HepG2 (cell line): ENCODE results near the gene SRRM3. TPM values are rescaled to one million over a fixed set of nuclear protein-coding genes. Genes with fewer than 3 reads are reported as not detected.
"Not testable (repeated sequence)": the region's sequence is repeated elsewhere in the genome, so short reads cannot be mapped to it uniquely, and the experiment has no call there.

Experiments
- ATAC-seq: fragments of 200-7000 bp; cut with Tn5 transposase; 3 replicates; pipeline ENCODE4 v1.9.1; 2020; ENCODE audit warnings: mild to moderate bottlenecking, moderate library complexity
- BruUV-seq: library from RNA; stranded (reverse); fragments of 400-500 nt; replicated peaks from 2 replicates; lab custom pipeline; 2021; lab: Mats Ljungman, UMichigan
- CTCF ChIA-PET: fragments of 300-600 bp; formaldehyde crosslinking; extraction: SDS; loops from one replicate; lab custom pipeline; 2021; ENCODE audit warnings: low total read pairs, inconsistent platforms, low intra/inter-chr PET ratio; lab: Yijun Ruan, JAX
- POLR2A ChIA-PET: fragments of 350-600 bp; sonication (Branson Sonifier 250); formaldehyde crosslinking; loops from one replicate; lab custom pipeline; 2020; ENCODE audit warnings: antibody characterized with exemption, inconsistent platforms; lab: Yijun Ruan, JAX
- DNase-seq: peaks from one replicate; pipeline ENCODE4 v3.0.0-alpha.2; 2015; ENCODE audit warnings: low spot score
- FAIRE-seq: peaks from 3 replicates; lab custom pipeline; 2011; peaks lifted over from hg19 to GRCh38; lab: Jason Lieb, UNC
- H2AFZ ChIP-seq: one replicate; pipeline ENCODE4 v1.6.1; 2011; ENCODE audit warnings: low read length, inconsistent platforms
- H3K27ac ChIP-seq: fragments of 300-600 bp; 3 replicates; pipeline ENCODE4 v1.8.0; 2011; ENCODE audit warnings: mixed run types, mild to moderate bottlenecking, mixed read lengths, low read length, inconsistent platforms; ENCODE audit not compliant: insufficient read depth; ENCODE audit errors: extremely low read length
- H3K27me3 ChIP-seq, 2 experiments: fragments of 200-600 bp in 1 of 2; 2 replicates in 1 of 2; 3 replicates in 1 of 2; pipeline versions ENCODE4 v1.6.0 to v1.8.0; 2011; ENCODE audit warnings: low read length in 2 of 2, mild to moderate bottlenecking in 2 of 2, moderate library complexity in 2 of 2, inconsistent platforms in 1 of 2; ENCODE audit not compliant: insufficient read depth in 2 of 2, control insufficient read depth in 1 of 2
- H3K36me3 ChIP-seq, 2 experiments: fragments of 200-600 bp in 1 of 2; replicated peaks in 1 of 2; 2 replicates in 1 of 2; 3 replicates in 1 of 2; pipeline versions ENCODE4 v1.5.1 to v1.8.0; 2011; ENCODE audit warnings: low read length in 2 of 2, inconsistent platforms in 1 of 2; ENCODE audit not compliant: insufficient read depth in 2 of 2, control insufficient read depth in 1 of 2
- H3K4me1 ChIP-seq: 2 replicates; pipeline ENCODE4 v1.5.1; 2012; ENCODE audit warnings: low read length, inconsistent platforms; ENCODE audit not compliant: insufficient read depth
- H3K4me2 ChIP-seq: 2 replicates; pipeline ENCODE4 v1.6.0; 2011; ENCODE audit warnings: low read depth, low read length, inconsistent platforms
- H3K4me3 ChIP-seq, 3 experiments: fragments of 200-600 bp in 1 of 3; sonication (generic), shearing (Covaris generic) in 1 of 3; replicated peaks in 1 of 3; 2 replicates each; pipeline ENCODE4 v1.5.1; 2011 to 2016; ENCODE audit warnings: low read length in 3 of 3, inconsistent platforms in 2 of 3, low read depth in 2 of 3, mild to moderate bottlenecking in 2 of 3, control low read depth in 1 of 3, mixed read lengths in 1 of 3; ENCODE audit not compliant: insufficient read depth in 1 of 3
- H3K79me2 ChIP-seq: one replicate; pipeline ENCODE4 v1.6.1; 2011; ENCODE audit warnings: low read length, inconsistent platforms; ENCODE audit not compliant: insufficient read depth
- H3K9ac ChIP-seq: 2 replicates; pipeline ENCODE4 v1.6.0; 2011; ENCODE audit warnings: mild to moderate bottlenecking, low read depth, low read length, inconsistent platforms; ENCODE audit not compliant: insufficient read depth
- H3K9me3 ChIP-seq: 2 replicates; pipeline ENCODE4 v1.5.1; 2012; ENCODE audit warnings: mild to moderate bottlenecking, low read length
- H4K20me1 ChIP-seq: 2 replicates; pipeline ENCODE4 v1.6.0; 2011; ENCODE audit warnings: inconsistent platforms, mild to moderate bottlenecking, low read length, moderate library complexity; ENCODE audit not compliant: insufficient read depth
- MTF1 ChIP-seq: sonication (generic); formaldehyde crosslinking; IDR thresholded peaks from 2 replicates; pipeline ENCODE4 v1.5.0; 2020; ENCODE audit warnings: missing genetic modification reagents
- NFYB ChIP-seq: sonication (generic); formaldehyde crosslinking; IDR thresholded peaks from 2 replicates; pipeline ENCODE4 v1.4.0; 2020; ENCODE audit warnings: missing genetic modification reagents
- NFYC ChIP-seq: IDR thresholded peaks from 2 replicates; pipeline ENCODE4 v1.6.1; 2016; ENCODE audit warnings: missing genetic modification reagents, missing compliant biosample characterization
- SRSF1 ChIP-seq: fragments of 200-400 bp; formaldehyde crosslinking; optimal IDR thresholded peaks from 2 replicates; pipeline ENCODE3; 2017; ENCODE audit warnings: mild to moderate bottlenecking, low read depth, low read length, moderate library complexity
- ZNF530 ChIP-seq: sonication (generic); formaldehyde crosslinking; IDR thresholded peaks from 2 replicates; pipeline ENCODE4 v1.5.0; 2020; ENCODE audit warnings: low read depth, mild to moderate bottlenecking, missing genetic modification reagents
- WGBS: methylation state at CpG from one replicate; pipeline ENCODE4 v1.1.6; 2017; ENCODE audit warnings: low lambda C conversion rate; 5-methylcytosine and 5-hydroxymethylcytosine counted together
- in situ Hi-C: cut with HindIII; loops from 2 replicates; pipeline ENCODE4 v1.10.0; 2017; ENCODE audit warnings: low pct_unique_long_range_greater_than_20kb; ENCODE audit not compliant: extremely low pct_ligation_motif_present
- intact Hi-C: fragments of 100-400 bp; cut with micrococcal nuclease; formaldehyde crosslinking; loops from one replicate; pipeline ENCODE4 v1.10.0; 2022; ENCODE audit not compliant: unreplicated experiment
- polyA plus RNA-seq, 8 experiments: library from polyadenylated mRNA; depleted of rRNA in 3 of 8; stranded (reverse) in 7 of 8; unstranded in 1 of 8; fragments of >200 nt; fragmentation: Illumina TruSeq in 4 of 8; extraction: Trizol in 4 of 8; gene quantifications; 2 replicates each; pipeline versions ENCODE4 v1.2.1 to v1.2.3, GENCODE V29; 2011 to 2016; ENCODE audit warnings: low read depth in 4 of 8, missing spikeins in 1 of 8, mixed read lengths in 1 of 8; ENCODE audit not compliant: insufficient read depth in 1 of 8
- total RNA-seq, 5 experiments: library from RNA; depleted of rRNA; stranded (reverse); fragments of >200 nt; fragmentation: Illumina TruSeq; extraction: Trizol; gene quantifications; 2 replicates each; pipeline ENCODE4 v1.2.3, GENCODE V29; 2016; ENCODE audit warnings: low read depth in 1 of 5

SRRM3 gene
- total and polyA plus RNA-seq, 2 of the 13 experiments (the other 11 are each of a cell fraction or from before 2014, with no cell fraction given), result 0.13 to 0.54 TPM

GRCh38 chr7:76304888-76305375 lies 103.2 kb downstream of the SRRM3 start:
- no peak overlapping the region for H3K4me2 ChIP-seq
- H3K36me3 ChIP-seq, result no peaks in the 10 kb centered on the region
- in situ Hi-C loops, result no loop called here
- H3K27me3 ChIP-seq, result no peaks in the 10 kb centered on the region
- H2AFZ ChIP-seq, result no peak overlapping the region
- CTCF ChIA-PET, result no interaction called here
- WGBS, result 97% methylated on average over 10 of the region's 10 CpGs
- H3K9ac ChIP-seq, result no peak overlapping the region
- H4K20me1 ChIP-seq, result no peaks in the 10 kb centered on the region
- ATAC-seq (no peak), DNase-seq (no peak), FAIRE-seq (no peak)
- no peak overlapping the region for H3K27ac ChIP-seq
- BruUV-seq, result no TSS peak
- no peaks in the 10 kb centered on the region for H3K9me3 ChIP-seq
- no peak for TF ChIP-seq MTF1 (CRISPR knock-in tag)
- no peak for TF ChIP-seq SRSF1
- no peak for TF ChIP-seq ZNF530 (CRISPR knock-in tag)
- TF ChIP-seq, all 625 proteins: peak for 0
- POLR2A ChIA-PET, result interaction anchor here (0.5 to 6.2 kb wide), 3 partner anchors 13 to 107 kb away, joined by 3 to 56 read pairs (median 12); no protein-coding TSS in a partner anchor
- Histone ChIP-seq H3K79me2 (no peaks in the 10 kb centered on the region), H3K4me1 (peaks cover 66% of the 10 kb centered on the region), H3K4me3 (no peak overlapping the region)
- intact Hi-C loops, result no loop called here

- H3K36me3 ChIP-seq, H3K27me3 ChIP-seq, BruUV-seq, H4K20me1 ChIP-seq, H3K9me3 ChIP-seq, ATAC-seq, H3K27ac ChIP-seq, CTCF ChIA-PET, H3K9ac ChIP-seq, H2AFZ ChIP-seq, FAIRE-seq, intact Hi-C loops, DNase-seq, in situ Hi-C loops, H3K4me3 ChIP-seq, H3K79me2 ChIP-seq, H3K4me2 ChIP-seq: not testable (repeated sequence)
- peak; percentile 72 for TF ChIP-seq NFYC (CRISPR knock-in tag)
- peak; percentile 69 for TF ChIP-seq NFYB (CRISPR knock-in tag)
- POLR2A ChIA-PET, result interaction anchor here (0.6 to 1.7 kb wide), 4 partner anchors 9 to 50 kb away, joined by 3 to 8 read pairs (median 4); partner anchors contain the start of gene YWHAG
- H3K4me1 ChIP-seq, result peaks cover 60% of the 10 kb centered on the region
- WGBS, result 69% methylated on average over 11 of the region's 12 CpGs
Observed at GRCh38 chr7:76308874-76309273, 107.2 kb downstream of the SRRM3 start.

- ATAC-seq, H3K9me3 ChIP-seq, BruUV-seq, H3K36me3 ChIP-seq, H3K79me2 ChIP-seq, DNase-seq, H2AFZ ChIP-seq, H3K4me2 ChIP-seq, intact Hi-C loops, FAIRE-seq, H3K9ac ChIP-seq, H3K27me3 ChIP-seq, H3K4me3 ChIP-seq, H4K20me1 ChIP-seq, H3K27ac ChIP-seq: not testable (repeated sequence)
- POLR2A ChIA-PET, result interaction anchor here (0.7 to 1.7 kb wide), 3 partner anchors 8 to 49 kb away, joined by 3 to 8 read pairs (median 3); partner anchors contain the start of gene YWHAG
- CTCF ChIA-PET, result interaction anchor here (6.3 kb wide), 1 partner anchor 16 kb away, joined by 179 read pairs; no protein-coding TSS in a partner anchor
- 87% methylated on average over 23 of the region's 50 CpGs for WGBS
- H3K4me1 ChIP-seq, result peaks cover 57% of the 10 kb centered on the region
- in situ Hi-C loops, result loop anchor here (5.0 kb wide), 1 partner anchor 137 kb away; no protein-coding TSS in a partner anchor
Observed at GRCh38 chr7:76309341-76310101, 107.8 kb downstream of the SRRM3 start.
